HL-60 (cell line): Measurements from ENCODE around the gene OR2AE1.

Experiments used
- CTCF ChIP-seq: IDR thresholded peaks from one replicate; pipeline ENCODE4 v1.5.1; 2011; ENCODE audit warnings: low read length, control low read depth, inconsistent platforms; ENCODE audit not compliant: insufficient read depth
- GABPA ChIP-seq: IDR thresholded peaks from 2 replicates; pipeline ENCODE4 v1.6.1; 2012; ENCODE audit warnings: low read depth

- TF ChIP-seq CTCF (no peak), GABPA (no peak)
Measured at GRCh38 chr7:99829524-99830160, 47.2 kb downstream of the OR2AE1 start.
